NCI-H1417 treated with DMSO at 0.1 percent for 48 hours (cell line): ENCODE results near the gene FBXL20.
A peak's percentile ranks its signal among the peaks of the same experiment; 100 is the strongest.

Experiments used
- DNase-seq: peaks from one replicate; lab custom pipeline; 2025; lab: John Stamatoyannopoulos, UW

FBXL20 gene

DNA sequence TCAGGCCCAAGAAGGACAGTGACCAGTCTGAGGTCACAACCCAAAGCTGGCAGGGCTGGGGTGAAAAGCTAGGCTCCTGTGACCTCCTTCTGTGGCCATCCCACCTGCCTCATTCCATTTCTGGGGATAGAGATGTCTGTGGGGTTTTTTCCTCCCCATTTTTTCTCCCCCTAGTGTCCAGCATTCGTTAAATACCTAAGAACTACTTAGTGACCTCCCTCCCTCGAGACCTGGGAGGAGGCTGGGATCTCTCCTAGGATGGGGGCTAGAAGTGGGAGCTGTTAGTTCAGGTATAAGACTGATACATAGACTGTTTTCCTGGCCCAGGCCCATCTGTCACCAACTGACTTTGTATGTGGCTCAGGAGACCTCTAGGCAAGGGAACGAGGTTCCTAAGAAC lies 155.2 kb downstream of the FBXL20 start:
- DNase-seq: no peak

DNA sequence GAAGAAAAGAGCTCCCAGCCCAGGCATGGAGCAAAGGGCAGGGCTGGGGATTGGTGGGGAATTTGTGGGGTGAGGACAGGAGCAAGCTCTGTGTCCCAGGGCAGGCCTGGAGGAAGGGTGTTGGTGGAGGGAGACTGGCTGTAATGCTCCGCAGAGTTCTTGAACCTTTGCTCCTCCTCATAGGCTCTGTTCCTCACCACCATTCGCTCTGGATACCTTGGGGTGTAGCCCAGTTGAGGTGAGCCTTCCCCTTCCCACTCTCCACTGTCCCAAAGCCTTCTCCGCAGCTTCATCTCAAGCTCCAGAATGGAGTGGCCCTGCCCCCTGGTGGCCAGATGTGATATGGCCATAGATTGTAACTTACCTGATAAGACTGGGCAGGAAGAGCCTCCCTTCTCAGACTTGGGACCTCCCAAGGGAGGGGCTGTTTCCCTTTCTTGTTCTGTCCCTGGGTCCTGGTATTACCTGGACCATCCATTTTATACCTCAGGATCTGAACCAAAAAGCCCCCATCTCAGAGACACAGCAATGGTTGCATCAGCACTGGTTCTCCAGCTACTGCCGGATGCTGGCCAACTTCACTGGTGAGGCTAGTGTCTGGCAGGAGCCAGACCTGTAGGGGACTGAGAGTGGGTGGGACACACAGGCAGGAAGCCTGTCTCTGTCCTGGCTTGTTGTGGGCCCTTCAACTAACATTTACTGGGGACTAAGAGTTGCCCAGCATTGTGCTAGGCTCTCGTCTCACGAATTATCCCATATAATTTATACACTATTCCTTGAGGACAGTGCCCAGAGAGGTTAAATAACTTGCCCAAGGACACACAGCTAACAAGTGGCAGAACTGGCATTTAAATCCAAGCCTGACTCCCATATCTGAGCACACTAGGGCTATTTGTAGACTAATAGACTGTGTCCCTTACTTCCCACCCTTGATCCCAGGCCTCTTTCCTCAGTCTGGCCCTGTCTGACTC lies 156.5 kb downstream of the FBXL20 start:
- DNase-seq: peak; percentile 37

DNA sequence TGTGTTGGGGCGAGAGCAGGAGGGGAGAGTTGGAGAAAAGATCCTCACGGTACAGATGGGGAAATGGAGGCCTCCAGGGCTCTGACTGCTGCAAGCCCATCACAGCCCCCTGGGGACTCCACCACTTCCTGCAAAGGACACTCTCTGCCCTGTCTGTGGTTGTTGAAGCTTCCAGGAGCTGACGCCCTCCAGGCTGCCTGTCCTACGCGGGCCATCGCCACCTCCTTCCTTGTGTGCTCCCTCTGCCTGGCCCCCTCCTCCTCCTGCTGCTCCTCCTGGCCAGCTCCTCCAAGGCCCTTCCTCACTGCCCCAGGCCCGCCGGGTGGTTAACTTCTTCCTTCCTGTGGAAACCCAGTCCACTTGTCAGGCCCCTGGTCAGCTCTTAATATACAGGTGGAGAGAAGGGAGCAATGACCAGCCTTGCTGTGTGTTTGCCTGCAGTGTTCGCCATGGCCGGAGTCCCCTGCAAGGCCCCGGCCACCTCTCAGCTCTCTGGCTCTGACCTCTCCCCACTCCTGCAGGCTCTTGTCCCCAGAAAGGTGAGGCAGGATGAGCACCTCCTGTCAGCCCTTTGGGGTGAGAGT lies 157.3 kb downstream of the FBXL20 start:
- no peak for DNase-seq

DNA sequence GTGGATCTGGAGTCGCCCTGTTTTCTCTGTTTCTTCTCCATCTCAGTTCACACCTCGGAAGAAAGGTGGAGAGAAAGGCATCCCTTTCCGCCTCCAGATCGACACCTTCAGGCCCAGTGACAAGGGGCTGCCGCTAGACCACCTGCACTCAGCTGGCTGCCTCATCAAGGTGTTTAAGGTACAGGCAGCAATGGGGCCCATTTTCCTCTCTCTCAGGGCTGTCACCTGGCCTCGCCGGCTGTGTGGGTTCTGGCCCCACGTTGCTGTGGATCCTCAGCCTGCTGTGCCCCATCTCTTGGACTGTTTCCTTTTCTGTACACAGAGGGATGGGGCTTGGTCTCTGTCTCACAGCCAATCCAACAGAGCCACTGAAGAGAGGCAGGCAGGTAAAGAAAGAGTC lies 158.3 kb downstream of the FBXL20 start:
- DNase-seq: no peak

DNA sequence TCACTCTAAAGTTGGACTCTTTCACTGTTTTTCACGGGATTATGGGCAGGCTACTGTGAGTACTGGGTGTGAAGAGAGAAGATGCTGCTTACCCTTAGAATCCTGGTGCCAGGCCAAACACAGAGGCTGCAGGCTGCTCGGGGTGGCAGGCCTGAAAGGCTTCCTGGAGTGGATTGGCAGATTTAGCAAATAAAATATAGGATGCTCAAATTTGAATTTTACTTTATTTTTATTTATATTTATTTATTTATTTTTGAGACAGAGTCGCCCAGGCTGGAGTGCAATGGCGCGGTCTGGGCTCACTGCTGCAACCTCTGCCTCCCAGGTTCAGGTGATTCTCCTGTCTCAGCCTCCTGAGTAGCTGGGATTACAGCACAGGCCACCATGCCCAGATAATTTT lies 160.8 kb downstream of the FBXL20 start:
- DNase-seq: no peak

DNA sequence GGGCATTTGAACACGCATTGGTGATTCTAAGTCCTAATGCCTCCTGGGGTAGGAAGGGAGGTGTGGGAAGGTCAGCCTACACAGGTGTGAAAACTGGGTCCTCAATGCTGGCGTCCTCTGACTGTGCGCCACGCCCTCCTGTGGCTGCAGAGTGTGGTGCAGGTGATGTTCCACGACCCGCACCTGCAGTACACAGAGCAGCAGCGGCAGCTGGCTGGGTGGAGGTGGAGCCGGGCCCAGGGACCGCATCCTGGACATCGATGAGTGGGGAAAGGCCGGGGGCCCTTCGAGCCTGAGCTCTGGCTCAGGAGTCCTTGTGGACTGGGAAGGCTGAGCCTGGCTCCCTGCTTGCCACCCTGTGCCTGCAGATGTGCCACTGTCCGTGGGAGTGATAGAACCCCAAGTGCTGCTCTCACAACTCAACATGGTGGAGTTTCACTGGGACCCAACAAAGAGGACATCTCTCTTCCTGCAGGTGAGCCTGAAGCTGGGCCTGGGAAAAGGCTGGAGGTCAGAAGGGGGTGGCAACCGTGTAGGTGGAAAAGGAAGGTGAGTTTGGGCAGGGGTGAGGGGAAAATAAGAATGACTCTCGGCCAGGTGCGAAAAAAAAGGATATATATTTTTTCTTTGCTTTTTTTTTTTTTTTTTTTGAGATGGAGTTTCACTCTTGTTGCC lies 161.6 kb downstream of the FBXL20 start:
- no peak for DNase-seq

DNA sequence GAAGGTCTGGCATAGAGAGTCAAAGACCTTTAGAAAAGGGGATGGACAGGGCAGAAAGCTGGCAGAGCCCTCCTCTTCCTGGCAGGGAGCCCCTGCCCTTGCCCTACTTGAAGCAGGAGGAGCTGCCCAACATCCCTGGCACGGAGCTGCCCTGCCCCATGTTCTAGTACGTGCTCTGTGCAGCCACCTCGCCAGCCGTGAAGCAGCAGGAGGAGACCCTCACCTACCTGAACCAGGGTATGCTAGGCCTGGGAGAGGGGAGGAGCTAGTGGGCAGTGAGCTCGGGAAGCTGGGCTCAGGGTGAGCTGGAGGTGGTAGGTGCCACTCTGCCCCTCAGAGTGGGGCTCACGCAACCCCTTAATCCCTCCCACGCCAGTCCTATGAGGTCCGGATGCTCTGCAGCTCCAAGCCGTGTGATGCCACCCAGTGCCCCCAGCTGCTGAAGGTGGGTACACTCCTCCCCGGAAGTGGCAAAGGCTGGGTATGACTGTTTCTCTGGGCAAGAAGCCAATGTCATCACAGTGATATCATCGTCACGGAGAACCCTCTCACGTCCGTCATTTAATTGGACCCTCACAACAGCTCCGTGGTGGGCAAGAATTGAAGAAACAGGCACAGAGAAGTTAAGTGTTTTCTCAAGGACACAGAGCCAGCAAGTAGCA lies 163.0 kb downstream of the FBXL20 start:
- DNase-seq: no peak

DNA sequence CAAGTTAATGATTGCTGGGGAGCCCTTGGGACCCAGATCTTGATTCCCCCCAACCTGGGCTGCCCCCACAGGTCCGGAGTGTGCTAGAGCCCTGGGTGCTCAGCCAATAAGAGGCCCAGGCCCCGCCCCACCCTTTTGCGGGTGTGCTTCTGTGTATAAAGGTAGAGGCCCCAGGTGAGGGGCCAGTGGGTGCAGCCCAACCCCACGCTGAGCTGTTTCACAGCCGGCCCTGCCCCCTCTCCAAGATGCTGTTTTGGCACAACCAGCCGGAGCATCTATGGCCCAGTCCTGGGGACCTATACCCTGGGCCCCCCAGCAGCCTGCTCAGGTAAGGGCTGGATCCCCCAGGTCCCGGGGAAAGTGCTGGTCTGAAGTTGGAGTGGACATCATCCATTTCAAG lies 163.8 kb downstream of the FBXL20 start:
- no peak for DNase-seq

DNA sequence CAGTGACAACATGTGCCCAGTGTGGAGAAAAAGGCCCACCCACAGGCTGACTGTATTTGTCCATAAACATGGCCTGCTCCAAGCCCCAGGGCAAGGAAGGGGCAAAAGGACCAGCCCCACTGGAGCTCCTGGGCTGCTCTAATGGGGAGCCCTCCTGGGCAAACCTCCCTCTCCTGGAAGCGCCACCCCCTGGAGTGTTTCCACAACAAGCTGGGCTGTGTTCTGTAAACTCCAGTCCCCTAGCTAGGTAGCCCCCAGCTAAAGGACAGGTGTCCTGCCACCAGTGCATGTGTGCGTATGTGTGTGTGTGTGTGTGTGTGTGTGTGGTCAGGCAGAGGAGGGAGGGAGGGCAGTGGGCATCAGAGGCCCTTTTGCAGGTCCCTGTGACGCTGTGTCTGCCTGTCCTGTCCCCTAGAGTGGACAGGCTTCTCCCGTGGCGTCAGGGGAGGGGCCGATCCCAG lies 164.4 kb downstream of the FBXL20 start:
- DNase-seq: no peak

DNA sequence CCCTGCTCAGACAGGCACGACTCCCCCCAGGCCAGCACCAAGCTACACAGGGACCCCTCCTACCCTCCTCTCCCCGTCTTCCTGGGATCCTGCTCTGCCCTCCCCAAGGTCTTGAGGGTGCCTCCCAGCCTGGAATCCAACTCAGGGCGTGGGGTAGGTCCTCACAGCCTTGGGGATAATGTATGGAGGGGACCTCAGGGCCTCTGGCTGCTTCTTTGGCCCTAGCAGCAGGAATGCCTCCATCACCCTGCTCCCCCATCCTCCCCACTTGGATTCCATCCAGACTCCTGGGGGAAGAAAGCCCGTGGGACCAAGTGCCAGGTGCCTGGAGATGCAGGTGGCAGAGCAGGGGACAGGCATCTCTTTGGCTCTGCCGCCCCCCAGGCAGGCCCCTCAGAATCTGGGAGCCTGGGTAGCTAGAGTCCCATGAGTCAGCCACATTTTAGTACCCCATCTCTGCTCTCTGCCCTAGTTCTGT lies 164.9 kb downstream of the FBXL20 start:
- DNase-seq: no peak

DNA sequence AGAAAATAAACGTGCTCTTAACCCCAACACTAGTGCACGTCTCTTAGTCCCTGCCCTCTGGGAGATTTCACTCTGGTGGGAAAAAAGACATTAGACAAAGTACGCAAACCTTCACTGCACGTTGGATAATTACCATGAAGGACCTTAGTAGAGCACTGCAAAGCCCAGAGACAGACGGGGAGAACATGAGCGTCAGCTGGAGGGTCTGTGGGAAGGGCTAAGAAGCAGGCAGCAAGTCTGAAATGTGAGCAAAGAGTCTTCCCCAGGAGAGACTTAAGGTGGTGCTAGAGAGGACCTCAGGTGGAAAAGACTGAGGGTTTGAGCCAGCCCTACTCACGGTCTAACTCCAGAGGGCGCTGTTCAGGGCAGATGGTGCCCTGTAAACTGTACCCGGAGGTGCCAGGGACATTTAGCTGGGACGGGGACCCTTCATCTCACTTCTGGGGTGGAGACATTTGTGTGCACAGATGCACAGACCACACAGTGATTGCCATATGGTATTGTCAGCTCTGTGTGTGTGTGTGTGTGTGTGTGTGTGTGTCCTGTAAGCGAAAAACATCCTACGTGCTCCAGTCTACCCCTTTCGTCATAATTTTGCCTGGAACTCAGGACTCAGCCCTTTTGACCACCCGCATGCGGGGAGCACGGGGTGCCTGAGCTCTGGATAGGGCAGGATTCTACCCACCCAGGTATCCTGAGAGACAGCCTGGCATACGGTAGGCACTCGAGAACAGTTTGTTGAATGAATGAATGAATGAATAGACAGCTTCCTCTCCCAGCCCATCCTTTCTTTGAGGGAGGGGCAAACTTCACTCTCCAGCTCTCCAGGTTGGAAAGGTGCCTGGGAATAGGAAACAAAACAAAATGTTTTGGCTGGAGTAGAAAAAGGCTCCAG lies 165.6 kb downstream of the FBXL20 start:
- no peak for DNase-seq

DNA sequence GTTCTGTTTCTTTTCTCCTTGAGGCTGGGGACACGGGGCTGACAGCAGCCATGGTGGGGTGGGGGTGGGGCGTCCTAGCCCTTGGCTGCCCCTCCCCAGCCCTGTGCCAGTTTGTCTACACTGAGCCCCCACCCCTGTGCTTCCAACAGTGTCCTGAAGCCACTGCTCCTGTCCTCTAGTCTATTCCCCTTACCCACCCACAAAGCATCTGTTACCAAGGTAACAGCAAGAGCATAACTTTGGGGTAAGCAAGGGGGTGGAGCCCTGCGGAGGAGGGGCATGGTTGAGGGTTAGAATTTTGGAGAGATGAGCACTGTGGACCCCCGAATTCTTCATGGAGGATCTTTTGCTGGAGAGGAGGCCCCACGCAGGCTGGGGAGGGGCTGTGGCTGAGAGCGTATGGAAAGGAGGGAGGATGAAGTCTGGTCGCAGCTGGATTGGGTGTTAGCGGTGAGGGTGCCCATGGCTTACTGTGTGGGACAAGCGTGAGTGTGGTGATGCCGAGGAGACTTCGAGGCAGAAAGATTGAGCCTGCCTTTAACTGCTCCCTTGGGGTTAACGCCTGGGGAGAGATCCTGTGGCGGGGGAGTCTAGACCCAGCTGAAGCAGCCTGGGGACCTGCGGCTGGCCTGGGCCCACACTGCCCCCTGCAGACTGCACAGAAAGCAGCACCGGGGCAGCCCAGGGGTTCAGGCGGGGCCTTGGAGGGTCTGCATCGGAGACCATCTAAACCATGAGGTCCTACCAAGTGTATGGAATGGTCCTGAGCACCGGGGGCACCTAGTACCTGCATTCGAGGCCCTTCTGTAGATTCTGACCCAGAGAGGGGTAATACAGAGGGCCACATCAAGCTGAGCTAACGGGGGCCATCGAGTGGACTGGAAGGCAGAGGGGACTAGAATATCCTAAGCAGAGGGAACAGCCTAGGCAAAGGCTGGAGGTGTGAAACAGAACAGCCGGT lies 169.6 kb downstream of the FBXL20 start:
- DNase-seq: no peak

DNA sequence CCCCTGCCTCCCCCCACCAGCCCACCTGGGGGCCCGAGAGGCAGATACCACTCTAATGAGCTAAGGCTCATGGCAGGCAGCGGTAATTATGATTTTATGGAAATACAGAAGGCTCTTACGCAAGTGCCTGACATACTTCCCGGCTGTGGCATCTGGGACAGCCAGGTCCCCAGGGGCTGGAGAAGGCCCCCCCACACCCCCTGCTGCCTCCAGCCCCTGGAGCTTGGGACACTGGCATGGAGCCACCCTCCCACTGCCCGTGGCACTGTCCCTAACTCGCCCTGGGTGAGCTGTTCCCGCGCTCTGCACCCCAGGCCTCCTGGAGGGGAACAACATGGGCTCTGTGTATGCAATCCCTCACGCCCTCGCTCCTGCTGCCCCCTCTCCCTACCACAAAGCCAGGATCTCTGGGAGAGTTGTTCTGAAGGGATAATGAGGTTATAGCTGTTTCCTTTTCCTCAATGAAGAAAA lies 170.3 kb downstream of the FBXL20 start:
- DNase-seq: no peak

DNA sequence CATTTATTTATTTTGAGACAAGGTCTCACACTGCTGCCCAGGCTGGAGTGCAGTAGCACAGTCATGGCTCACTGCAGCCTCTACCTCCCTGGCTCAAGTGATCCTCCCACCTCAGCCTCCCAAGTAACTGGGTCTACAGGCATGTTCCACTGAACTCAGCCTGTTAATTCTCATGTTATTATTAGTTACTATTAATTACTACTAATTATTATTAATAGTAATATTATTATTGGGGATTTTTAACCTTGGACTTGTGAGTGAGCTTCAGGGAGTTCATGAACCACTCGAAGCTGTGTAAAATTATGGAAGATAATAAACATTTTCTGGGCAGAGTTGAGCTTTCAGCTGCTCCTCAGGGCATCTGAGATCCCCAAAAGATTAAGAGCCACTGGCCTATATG lies 171.1 kb downstream of the FBXL20 start:
- DNase-seq: no peak

DNA sequence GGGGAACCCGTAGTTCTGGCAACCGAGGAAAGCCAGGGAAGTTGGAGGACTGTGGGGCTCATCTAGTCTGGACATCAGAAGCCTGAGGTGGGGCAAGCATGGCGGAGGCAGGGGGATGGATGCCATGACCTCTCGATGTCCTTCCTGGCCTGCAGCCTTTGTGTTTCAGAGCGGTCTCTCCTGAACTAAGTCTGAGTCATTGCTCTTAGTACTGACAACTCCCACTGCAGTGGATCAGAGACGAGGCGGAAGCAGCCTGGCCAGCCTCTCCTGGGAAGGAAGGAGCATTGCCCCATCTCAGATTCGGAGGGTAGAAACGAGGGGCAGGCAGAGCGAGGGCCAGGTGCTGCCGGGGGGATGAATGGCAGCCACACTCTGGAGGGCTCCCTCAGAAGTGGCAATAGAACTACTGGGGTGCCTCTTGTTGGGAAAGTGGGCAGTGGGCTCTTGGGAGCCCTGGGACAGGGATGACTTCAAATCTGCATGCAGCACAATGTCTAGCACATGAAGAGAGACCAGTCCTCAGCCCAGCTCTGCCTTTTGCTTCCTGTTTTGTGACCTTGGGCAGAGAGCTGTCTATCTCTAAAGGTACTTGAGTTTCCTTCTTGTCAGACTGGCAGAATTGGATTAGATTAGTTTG lies 172.0 kb downstream of the FBXL20 start:
- DNase-seq: no peak

DNA sequence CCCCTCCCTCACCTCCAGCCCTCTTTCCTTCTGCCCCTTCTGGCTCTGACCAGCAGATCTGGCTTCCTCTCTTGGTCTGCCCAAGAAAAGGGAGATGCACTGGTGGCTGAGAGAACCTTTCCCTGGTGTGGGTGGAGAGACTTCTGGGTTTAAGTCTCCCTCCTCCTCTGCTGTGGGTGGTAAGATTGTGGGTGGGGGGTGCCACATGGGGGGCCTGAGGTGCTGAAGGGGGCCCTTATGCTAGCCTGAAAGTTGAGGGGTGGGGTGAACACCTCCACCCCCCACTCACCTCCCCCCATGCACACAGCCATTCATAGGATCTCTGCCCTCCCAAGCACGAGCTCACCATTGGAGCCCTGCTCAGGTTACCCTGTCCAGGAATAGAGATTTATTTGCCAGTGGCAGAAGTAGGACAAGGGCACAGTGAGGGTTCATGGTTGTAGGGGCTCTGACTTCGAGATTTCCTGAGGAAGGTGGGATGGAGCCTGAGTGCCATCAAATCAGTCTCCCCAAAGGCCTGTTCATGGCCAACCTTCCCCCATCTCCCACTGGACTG lies 174.0 kb downstream of the FBXL20 start:
- no peak for DNase-seq

DNA sequence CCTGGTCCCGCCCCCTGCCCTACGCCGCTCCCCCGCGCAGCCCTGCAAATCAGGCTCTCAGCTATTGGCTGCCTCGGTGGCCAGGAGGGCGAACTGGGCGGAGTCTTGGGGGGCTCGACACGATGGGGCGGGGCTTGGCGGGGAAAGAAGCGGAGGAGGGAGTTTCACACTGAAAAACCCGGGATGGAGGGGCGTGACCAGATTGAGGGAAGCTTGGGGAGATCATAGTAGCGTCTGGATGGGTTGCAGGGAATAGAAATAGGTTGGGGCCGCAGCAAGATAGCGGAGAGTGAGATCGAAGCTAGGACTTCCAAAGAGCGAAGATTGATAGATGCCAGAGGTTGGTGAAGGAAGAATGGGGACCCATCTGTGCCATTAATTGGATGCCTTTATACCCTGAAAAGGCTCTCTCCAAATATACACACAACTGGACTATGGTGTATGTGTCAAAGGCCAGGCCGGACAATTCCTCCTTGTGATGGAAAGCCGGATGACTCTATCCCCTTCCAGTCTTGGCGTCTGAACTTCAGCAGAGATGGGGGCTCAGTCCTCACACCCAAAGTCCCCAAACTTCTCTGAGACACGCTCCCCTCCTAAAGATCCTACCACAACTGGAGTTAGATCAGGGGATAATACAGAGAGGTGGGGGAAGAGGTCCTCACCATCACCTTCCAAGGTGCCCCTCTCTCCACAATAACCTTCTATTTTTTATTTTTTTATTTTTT lies 175.3 kb downstream of the FBXL20 start:
- no peak for DNase-seq

DNA sequence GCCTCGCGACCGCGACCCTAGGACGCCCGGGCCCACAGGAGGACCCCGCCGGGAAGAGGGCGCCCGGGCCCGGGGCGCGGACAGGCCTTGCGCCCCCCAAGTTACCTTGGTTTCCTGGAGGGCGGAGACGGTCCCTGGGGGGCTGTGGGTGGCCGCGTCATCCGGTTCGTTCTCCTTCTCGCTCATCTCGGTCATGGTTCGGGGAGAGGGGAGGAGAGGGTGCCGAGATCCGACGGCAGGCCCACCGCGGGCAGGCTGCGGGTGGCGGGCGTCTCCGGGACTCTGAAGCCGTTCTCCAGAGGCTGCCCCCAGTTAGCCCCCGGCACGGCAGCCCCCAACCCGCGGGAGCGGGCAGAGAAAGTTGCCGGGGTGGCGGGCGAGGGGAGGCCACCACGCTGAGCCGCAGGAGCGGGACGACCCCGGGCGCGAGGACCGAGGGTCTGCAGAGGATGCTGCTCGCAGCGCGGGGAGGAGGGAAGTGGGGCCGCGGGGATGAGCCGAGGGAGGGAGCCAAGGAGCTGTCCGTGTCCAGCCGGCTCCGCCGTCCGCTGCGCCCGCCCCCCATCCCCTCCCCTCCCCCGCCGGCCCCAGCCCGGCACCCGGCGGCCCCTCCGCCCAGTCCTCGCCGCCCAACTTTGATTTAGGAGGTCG lies 176.0 kb downstream of the FBXL20 start, which contains the start of gene STAC2:
Gene STAC2 (minus strand): TSS at position 638 of the 651 bp plus-strand sequence. CDS start 443 bp downstream, at position 195.
- no peak for DNase-seq
